Ishikawa (cell line): Measurements from ENCODE around the gene RTTN.

ENCODE experiments used
- RAD21 ChIP-seq: IDR thresholded peaks from 2 replicates; pipeline ENCODE4 v1.6.1; 2012; ENCODE audit warnings: low read depth
- TAF1 ChIP-seq: IDR thresholded peaks from 2 replicates; pipeline ENCODE4 v1.6.1; 2012; ENCODE audit warnings: low read depth, mild to moderate bottlenecking

GRCh38 chr18:70004696-70005095, 200.8 kb downstream of the RTTN start:
- TF ChIP-seq TAF1 (no peak), RAD21 (no peak)
